HL-60 (cell line): ENCODE data around the gene MARF1.

Source experiments
- CTCF ChIP-seq: IDR thresholded peaks from one replicate; pipeline ENCODE4 v1.5.1; 2011; ENCODE audit warnings: low read length, control low read depth, inconsistent platforms; ENCODE audit not compliant: insufficient read depth
- GABPA ChIP-seq: IDR thresholded peaks from 2 replicates; pipeline ENCODE4 v1.6.1; 2012; ENCODE audit warnings: low read depth
- POLR2AphosphoS5 ChIP-seq: IDR thresholded peaks from 2 replicates; pipeline ENCODE4 v1.6.1; 2012; ENCODE audit warnings: low read depth
- REST ChIP-seq: IDR thresholded peaks from 2 replicates; pipeline ENCODE4 v1.6.1; 2012; ENCODE audit warnings: low read depth; ENCODE audit not compliant: insufficient replicate concordance

- TF ChIP-seq CTCF (no peak), REST (no peak), GABPA (no peak), POLR2AphosphoS5 (no peak)
These were observed 64.1 kb downstream of the MARF1 start for GRCh38 chr16:15578824-15579223.
